Transverse colon (tissue), 4 donors: Measurements from ENCODE around the gene NAALADL2.

Experiments
- EP300 ChIP-seq: sonication (generic); formaldehyde crosslinking; IDR thresholded peaks from one replicate; pipeline ENCODE4 v1.6.1; 2017; ENCODE audit warnings: antibody characterized with exemption, low read depth
- POLR2A ChIP-seq: fragments of 450-650 bp; IDR thresholded peaks from one replicate; pipeline ENCODE4 v1.6.1; 2016; ENCODE audit warnings: antibody characterized with exemption, mild to moderate bottlenecking, moderate library complexity
- POLR2AphosphoS5 ChIP-seq, 3 donors: sonication (generic); formaldehyde crosslinking; IDR thresholded peaks; one replicate each; pipeline ENCODE4 v1.6.1; 2016; ENCODE audit warnings: antibody characterized with exemption in 3 of 3
- TF ChIP-seq, protein P1 (sequence below), 5 experiments: fragments of 200-600 bp in 3 of 5; fragments of 450-650 bp in 2 of 5; sonication (generic) in 3 of 5; IDR thresholded peaks; 1 replicate in 2 of 5; 2 replicates in 3 of 5; pipeline ENCODE4 v1.5.1; 2016 to 2017; ENCODE audit warnings: antibody characterized with exemption in 5 of 5, inconsistent platforms in 3 of 5, mild to moderate bottlenecking in 2 of 5, moderate library complexity in 1 of 5

DNA sequence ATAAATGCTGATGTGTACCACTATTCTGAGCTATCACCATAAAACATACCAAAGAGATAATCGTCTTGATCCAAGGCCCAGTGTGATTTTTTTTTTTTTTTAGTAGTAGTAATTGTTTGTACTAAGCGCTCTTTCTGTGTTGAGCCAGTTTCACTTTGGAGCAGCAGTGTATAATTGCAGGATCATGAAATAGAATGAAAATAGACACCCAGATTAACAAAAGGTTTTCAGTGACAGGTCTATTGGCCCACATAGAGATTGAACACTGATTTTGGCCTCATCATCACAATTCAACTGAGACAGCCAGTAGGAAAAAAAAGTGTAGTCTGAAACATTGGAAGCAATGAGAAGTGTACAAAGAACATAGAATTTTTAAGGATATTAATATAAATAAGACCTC is 749.8 kb downstream of the NAALADL2 start:
- TF ChIP-seq POLR2AphosphoS5 (IDR thresholded peaks at IDR 0.05) (no peak), EP300 (no peak), POLR2A (no peak)
- TF ChIP-seq, protein P1, sequence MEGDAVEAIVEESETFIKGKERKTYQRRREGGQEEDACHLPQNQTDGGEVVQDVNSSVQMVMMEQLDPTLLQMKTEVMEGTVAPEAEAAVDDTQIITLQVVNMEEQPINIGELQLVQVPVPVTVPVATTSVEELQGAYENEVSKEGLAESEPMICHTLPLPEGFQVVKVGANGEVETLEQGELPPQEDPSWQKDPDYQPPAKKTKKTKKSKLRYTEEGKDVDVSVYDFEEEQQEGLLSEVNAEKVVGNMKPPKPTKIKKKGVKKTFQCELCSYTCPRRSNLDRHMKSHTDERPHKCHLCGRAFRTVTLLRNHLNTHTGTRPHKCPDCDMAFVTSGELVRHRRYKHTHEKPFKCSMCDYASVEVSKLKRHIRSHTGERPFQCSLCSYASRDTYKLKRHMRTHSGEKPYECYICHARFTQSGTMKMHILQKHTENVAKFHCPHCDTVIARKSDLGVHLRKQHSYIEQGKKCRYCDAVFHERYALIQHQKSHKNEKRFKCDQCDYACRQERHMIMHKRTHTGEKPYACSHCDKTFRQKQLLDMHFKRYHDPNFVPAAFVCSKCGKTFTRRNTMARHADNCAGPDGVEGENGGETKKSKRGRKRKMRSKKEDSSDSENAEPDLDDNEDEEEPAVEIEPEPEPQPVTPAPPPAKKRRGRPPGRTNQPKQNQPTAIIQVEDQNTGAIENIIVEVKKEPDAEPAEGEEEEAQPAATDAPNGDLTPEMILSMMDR (IDR thresholded peaks at IDR 0.05) = no peak
